A549 (cell line): ENCODE measurements around the gene SMAD9. TPM values are rescaled to one million over a fixed set of nuclear protein-coding genes. Genes with fewer than 3 reads are reported as not detected.

ENCODE experiments used
- ATAC-seq, 2 experiments: fragments of 200-7000 bp in 1 of 2; fragments of >200 bp in 1 of 2; cut with Nextera tagmentation in 1 of 2; cut with Tn5 transposase in 1 of 2; 3 replicates each; pipeline versions ENCODE4 v1.8.0 to v1.9.1; 2018 to 2020; ENCODE audit warnings: mild to moderate bottlenecking in 1 of 2, moderate library complexity in 1 of 2
- CTCF ChIA-PET: fragments of 300-600 bp; sonication (Branson Sonifier 250); formaldehyde crosslinking; extraction: SDS; loops from one replicate; lab custom pipeline; 2021; ENCODE audit warnings: antibody characterized with exemption, inconsistent platforms; lab: Yijun Ruan, JAX
- POLR2A ChIA-PET: fragments of 350-600 bp; formaldehyde crosslinking; extraction: SDS; loops from one replicate; lab custom pipeline; 2021; ENCODE audit warnings: antibody characterized with exemption, inconsistent platforms; lab: Yijun Ruan, JAX
- DNase-seq, 2 experiments: peaks; one replicate each; pipeline versions ENCODE4 v3.0.0 to v3.0.0-alpha.2; 2011 to 2016; ENCODE audit warnings: low read depth in 1 of 2, low spot score in 1 of 2
- FAIRE-seq: peaks from 2 replicates; lab custom pipeline; 2011; peaks lifted over from hg19 to GRCh38; lab: Jason Lieb, UNC
- H3K27ac ChIP-seq, 2 experiments: fragments of >200 bp; sonication (Bioruptor Twin); formaldehyde crosslinking; 3 replicates each; pipeline ENCODE4 v1.5.1; 2016 to 2017
- H3K4me1 ChIP-seq: fragments of >200 bp; sonication (Bioruptor Twin); formaldehyde crosslinking; 3 replicates; pipeline ENCODE4 v1.6.1; 2016
- H3K4me2 ChIP-seq: fragments of >200 bp; sonication (Bioruptor Twin); formaldehyde crosslinking; 3 replicates; pipeline ENCODE4 v1.6.1; 2016
- H3K4me3 ChIP-seq: fragments of >200 bp; sonication (Bioruptor Twin); formaldehyde crosslinking; 3 replicates; pipeline ENCODE4 v1.5.1; 2016
- H3K9me3 ChIP-seq: fragments of >200 bp; sonication (Bioruptor Twin); formaldehyde crosslinking; 3 replicates; pipeline ENCODE4 v1.6.1; 2016
- CBX8 ChIP-seq: fragments of 200-600 bp; sonication (generic); IDR thresholded peaks from 2 replicates; pipeline ENCODE4 v1.6.1; 2016
- CEBPB ChIP-seq, 2 experiments: fragments of >200 bp in 1 of 2; sonication (Bioruptor Twin) in 1 of 2; formaldehyde crosslinking in 1 of 2; IDR thresholded peaks; 2 replicates each; pipeline ENCODE4 v1.6.1; 2012 to 2016
- FOSB ChIP-seq: fragments of 250-450 bp; sonication (Bioruptor Pico); IDR thresholded peaks from 2 replicates; pipeline ENCODE4 v1.5.0; 2020; ENCODE audit warnings: mild to moderate bottlenecking, moderate library complexity
- FOXS1 ChIP-seq: fragments of 250-450 bp; sonication (Bioruptor Pico); IDR thresholded peaks from 2 replicates; pipeline ENCODE4 v1.5.0; 2020; ENCODE audit warnings: mild to moderate bottlenecking, moderate library complexity
- HDAC2 ChIP-seq: fragments of 200-600 bp; sonication (generic); IDR thresholded peaks from 2 replicates; pipeline ENCODE4 v1.6.1; 2016
- HOXA7 ChIP-seq: fragments of 250-450 bp; sonication (Bioruptor Pico); IDR thresholded peaks from 2 replicates; pipeline ENCODE4 v1.5.0; 2020; ENCODE audit warnings: mild to moderate bottlenecking, moderate library complexity
- NPAS2 ChIP-seq: fragments of 250-450 bp; sonication (Bioruptor Pico); IDR thresholded peaks from 2 replicates; pipeline ENCODE4 v1.8.0; 2022; ENCODE audit warnings: mild to moderate bottlenecking, moderate library complexity, borderline replicate concordance
- WGBS: methylation state at CpG from one replicate; pipeline ENCODE4 v1.1.6; 2017; ENCODE audit errors: missing lambda C conversion rate; 5-methylcytosine and 5-hydroxymethylcytosine counted together
- polyA plus RNA-seq, 4 experiments: library from polyadenylated mRNA; depleted of rRNA in 3 of 4; stranded (reverse); fragments of >200 nt; fragmentation: RNase III in 1 of 4; extraction: RNeasy Plus Mini Kit Qiagen cat#74134 plus additional on column Dnase treatment in 1 of 4; gene quantifications; 2 replicates in 3 of 4; 3 replicates in 1 of 4; pipeline ENCODE4 v1.2.3, GENCODE V29; 2011 to 2017
- TF ChIP-seq, protein P1 (sequence below): fragments of 450-650 bp; IDR thresholded peaks from 2 replicates; pipeline ENCODE4 v1.6.1; 2014; ENCODE audit warnings: antibody characterized with exemption
- TF ChIP-seq, protein P2 (sequence below): fragments of 200-600 bp; sonication (generic); IDR thresholded peaks from 2 replicates; pipeline ENCODE4 v1.6.1; 2016; ENCODE audit warnings: antibody characterized with exemption, mild to moderate bottlenecking, moderate library complexity
- TF ChIP-seq, protein P3 (sequence below): fragments of 250-450 bp; sonication (Bioruptor Pico); IDR thresholded peaks from 2 replicates; pipeline ENCODE4 v1.5.0; 2021; ENCODE audit warnings: mild to moderate bottlenecking, moderate library complexity, borderline replicate concordance
- TF ChIP-seq, protein P4 (sequence below): fragments of >200 bp; sonication (Bioruptor Twin); formaldehyde crosslinking; IDR thresholded peaks from 3 replicates; pipeline ENCODE4 v1.6.1; 2016
- TF ChIP-seq, protein P5 (sequence below): IDR thresholded peaks from 2 replicates; pipeline ENCODE4 v1.6.1; 2012; ENCODE audit warnings: low read depth, borderline replicate concordance

SMAD9 gene
- polyA plus RNA-seq, 2 of the 4 experiments (the other 2 are of a cell fraction) = 0.04 to 0.06 TPM

DNA sequence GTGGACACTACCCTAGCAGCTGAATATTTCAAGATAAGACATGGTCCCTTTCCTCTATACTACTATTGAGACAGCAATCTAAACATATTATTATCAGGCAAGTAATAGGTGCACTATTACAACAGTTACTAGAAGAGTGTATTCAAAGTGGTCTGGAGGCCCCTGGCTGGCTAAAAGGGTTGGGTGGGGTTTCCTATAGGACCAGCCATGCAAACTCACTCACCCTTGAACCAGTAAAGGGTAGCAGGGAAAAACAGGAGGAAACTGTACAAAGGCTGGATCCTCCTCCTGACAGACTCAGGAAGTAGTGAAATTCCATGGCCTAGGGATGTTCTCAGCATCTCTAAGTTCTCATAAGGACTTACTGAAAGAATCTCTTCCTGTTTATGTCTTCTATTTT is 7.7 kb downstream of the SMAD9 start:
- ChIA-PET CTCF (no interaction called here), POLR2A (no interaction called here)
- no peaks in the 10 kb centered on the region for H3K9me3 ChIP-seq
- no peak for ATAC-seq
- no peak for FAIRE-seq
- no peak for TF ChIP-seq HOXA7
- no peak for TF ChIP-seq HDAC2
- TF ChIP-seq, protein P1, sequence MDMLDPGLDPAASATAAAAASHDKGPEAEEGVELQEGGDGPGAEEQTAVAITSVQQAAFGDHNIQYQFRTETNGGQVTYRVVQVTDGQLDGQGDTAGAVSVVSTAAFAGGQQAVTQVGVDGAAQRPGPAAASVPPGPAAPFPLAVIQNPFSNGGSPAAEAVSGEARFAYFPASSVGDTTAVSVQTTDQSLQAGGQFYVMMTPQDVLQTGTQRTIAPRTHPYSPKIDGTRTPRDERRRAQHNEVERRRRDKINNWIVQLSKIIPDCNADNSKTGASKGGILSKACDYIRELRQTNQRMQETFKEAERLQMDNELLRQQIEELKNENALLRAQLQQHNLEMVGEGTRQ = no peak
- TF ChIP-seq, protein P2, sequence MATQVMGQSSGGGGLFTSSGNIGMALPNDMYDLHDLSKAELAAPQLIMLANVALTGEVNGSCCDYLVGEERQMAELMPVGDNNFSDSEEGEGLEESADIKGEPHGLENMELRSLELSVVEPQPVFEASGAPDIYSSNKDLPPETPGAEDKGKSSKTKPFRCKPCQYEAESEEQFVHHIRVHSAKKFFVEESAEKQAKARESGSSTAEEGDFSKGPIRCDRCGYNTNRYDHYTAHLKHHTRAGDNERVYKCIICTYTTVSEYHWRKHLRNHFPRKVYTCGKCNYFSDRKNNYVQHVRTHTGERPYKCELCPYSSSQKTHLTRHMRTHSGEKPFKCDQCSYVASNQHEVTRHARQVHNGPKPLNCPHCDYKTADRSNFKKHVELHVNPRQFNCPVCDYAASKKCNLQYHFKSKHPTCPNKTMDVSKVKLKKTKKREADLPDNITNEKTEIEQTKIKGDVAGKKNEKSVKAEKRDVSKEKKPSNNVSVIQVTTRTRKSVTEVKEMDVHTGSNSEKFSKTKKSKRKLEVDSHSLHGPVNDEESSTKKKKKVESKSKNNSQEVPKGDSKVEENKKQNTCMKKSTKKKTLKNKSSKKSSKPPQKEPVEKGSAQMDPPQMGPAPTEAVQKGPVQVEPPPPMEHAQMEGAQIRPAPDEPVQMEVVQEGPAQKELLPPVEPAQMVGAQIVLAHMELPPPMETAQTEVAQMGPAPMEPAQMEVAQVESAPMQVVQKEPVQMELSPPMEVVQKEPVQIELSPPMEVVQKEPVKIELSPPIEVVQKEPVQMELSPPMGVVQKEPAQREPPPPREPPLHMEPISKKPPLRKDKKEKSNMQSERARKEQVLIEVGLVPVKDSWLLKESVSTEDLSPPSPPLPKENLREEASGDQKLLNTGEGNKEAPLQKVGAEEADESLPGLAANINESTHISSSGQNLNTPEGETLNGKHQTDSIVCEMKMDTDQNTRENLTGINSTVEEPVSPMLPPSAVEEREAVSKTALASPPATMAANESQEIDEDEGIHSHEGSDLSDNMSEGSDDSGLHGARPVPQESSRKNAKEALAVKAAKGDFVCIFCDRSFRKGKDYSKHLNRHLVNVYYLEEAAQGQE = no peak
- TF ChIP-seq, protein P3, sequence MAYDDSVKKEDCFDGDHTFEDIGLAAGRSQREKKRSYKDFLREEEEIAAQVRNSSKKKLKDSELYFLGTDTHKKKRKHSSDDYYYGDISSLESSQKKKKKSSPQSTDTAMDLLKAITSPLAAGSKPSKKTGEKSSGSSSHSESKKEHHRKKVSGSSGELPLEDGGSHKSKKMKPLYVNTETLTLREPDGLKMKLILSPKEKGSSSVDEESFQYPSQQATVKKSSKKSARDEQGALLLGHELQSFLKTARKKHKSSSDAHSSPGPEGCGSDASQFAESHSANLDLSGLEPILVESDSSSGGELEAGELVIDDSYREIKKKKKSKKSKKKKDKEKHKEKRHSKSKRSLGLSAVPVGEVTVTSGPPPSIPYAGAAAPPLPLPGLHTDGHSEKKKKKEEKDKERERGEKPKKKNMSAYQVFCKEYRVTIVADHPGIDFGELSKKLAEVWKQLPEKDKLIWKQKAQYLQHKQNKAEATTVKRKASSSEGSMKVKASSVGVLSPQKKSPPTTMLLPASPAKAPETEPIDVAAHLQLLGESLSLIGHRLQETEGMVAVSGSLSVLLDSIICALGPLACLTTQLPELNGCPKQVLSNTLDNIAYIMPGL (CRISPR knock-in tag) = no peak
- TF ChIP-seq CEBPB (IDR thresholded peaks at IDR 0.05) = no peak
- no peak for TF ChIP-seq FOXS1
- TF ChIP-seq CBX8 = no peak
- TF ChIP-seq FOSB = no peak
- no peak for TF ChIP-seq NPAS2 (CRISPR knock-in tag)
- TF ChIP-seq, protein P4, sequence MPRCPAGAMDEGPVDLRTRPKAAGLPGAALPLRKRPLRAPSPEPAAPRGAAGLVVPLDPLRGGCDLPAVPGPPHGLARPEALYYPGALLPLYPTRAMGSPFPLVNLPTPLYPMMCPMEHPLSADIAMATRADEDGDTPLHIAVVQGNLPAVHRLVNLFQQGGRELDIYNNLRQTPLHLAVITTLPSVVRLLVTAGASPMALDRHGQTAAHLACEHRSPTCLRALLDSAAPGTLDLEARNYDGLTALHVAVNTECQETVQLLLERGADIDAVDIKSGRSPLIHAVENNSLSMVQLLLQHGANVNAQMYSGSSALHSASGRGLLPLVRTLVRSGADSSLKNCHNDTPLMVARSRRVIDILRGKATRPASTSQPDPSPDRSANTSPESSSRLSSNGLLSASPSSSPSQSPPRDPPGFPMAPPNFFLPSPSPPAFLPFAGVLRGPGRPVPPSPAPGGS = no peak
- DNase-seq = no peak
- H3K27ac ChIP-seq = no peak overlapping the region
- H3K4me3 ChIP-seq = no peak overlapping the region
- H3K4me1 ChIP-seq = no peaks in the 10 kb centered on the region
- no peak overlapping the region for H3K4me2 ChIP-seq

DNA sequence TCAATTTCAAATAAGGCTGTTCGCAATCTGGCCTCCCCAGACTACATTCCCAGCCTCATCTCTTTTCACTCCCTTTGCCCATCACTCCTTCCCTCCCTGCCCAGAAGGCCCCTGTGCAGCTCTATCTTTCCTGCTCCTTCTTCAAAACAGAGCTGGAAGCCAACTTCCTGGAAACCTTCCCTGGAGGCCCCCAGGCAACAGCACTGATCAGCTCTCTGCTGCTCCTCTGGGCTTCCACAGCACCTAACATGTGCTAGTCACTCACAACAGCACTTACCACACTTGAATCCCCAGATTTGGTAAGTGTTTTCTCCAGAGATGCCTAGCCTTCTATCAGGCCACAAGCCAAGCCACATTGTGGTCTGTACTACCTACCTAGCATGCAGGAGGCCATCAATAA is 9.5 kb downstream of the SMAD9 start:
- no peak overlapping the region for H3K27ac ChIP-seq
- no peak for FAIRE-seq
- no peak overlapping the region for H3K4me2 ChIP-seq
- WGBS = 94% methylated on average over 1 of the region's 1 CpG
- ATAC-seq = no peak
- TF ChIP-seq, protein P5, sequence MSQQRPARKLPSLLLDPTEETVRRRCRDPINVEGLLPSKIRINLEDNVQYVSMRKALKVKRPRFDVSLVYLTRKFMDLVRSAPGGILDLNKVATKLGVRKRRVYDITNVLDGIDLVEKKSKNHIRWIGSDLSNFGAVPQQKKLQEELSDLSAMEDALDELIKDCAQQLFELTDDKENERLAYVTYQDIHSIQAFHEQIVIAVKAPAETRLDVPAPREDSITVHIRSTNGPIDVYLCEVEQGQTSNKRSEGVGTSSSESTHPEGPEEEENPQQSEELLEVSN = no peak
- TF ChIP-seq, protein P2 = no peak
- no peak overlapping the region for H3K4me3 ChIP-seq
- no peaks in the 10 kb centered on the region for H3K4me1 ChIP-seq
- CTCF ChIA-PET = no interaction called here
- DNase-seq = no peak
- no peaks in the 10 kb centered on the region for H3K9me3 ChIP-seq
- POLR2A ChIA-PET = no interaction called here
